HS-5 (cell line): Measurements from ENCODE around the gene SLC16A6.
A peak's percentile ranks its signal among the peaks of the same experiment; 100 is the strongest.
"Not testable (repeated sequence)": the region's sequence is repeated elsewhere in the genome, so short reads cannot be mapped to it uniquely, and the experiment has no call there.

Experiments used
- DNase-seq: peaks from one replicate; pipeline ENCODE4 v3.0.0-alpha.2; 2012; ENCODE audit warnings: low read depth

Gene SLC16A6

DNA sequence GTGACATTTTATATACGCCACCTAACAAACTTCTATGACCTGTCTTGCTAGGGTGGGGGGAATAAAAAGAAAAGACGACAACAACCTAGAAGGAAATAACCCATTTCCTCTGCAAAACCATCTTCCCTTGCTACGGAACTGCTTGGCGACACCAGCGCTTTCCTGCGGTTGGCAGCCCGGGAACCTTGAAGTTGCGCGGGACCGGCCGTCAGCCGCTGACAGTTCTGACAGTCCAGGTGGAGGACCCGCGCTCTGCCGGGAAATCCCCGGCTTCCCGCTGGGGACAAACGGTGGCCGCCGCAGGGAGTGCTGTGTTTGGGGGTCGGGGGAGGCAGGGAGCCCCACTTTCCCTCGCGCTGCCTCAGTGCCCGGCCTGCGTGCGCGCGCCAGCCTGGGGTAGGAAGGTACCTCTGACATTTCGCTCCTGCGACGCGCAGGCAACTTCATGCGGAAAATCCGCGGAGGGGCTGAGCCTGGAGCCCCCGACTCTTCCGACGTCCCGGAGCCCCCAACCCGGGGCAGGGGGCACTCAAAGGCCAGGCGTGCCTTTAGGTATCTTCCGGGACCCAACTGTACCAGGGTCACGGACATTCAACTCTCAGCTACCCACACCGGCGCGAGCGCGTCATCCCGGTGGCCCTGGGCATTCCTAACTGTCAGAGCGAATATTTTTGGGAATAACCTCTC is 516 bp downstream of the SLC16A6 start:
- no peak for DNase-seq

DNA sequence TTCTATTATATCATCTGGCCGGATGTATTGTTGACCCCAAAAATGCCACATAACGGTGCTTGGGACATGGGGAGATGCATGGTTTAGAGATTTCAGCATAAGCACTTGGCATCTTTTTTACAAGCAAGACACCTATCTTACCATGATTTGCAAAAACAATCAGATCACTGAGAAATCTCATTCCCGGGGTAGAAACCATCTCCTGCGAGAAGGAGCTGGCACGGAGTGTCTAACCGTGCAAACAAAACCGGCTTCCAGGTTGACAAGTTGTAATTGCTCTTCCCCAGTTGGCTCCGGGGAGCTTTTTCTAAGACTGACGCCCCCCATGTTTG is 1.0 kb downstream of the SLC16A6 start:
- no peak for DNase-seq

DNA sequence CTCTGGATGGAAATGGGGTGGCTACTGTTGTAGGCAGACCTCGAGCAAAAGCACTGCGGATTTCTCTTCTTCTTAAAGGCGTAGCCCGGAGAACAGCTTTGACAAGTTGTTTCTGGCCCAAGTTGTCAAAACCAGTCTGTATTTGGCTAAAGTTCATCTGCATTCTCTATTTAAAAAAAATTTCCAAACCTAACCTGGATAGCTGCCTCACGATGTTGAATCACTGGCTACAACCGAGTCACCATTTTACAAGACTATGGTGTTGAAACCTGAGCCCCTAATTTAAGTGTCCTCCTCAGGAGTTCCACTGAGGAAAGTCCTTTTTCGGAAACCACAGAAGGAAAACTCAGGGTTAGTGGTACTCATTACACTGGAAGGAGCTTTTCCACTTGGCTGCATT is 1.5 kb downstream of the SLC16A6 start:
- DNase-seq, result no peak

DNA sequence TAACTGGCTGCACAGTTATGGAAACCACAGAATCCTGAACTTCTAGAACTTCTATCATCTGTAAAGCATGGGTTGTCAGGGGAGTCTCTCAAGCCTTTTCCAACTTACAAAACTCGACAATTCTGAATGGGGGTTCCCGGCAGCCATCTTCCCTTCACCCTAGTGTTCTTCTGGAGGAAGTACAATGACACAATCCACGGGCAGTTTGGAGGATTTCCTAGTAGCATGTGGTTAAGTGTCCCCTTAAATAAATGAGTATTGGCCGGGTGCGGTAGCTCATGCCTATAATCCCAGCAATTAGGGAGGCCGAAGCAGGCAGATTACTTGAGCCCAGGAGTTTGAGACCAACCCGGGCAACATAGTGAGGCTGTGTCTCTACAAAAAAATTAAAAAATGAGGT is 2.1 kb downstream of the SLC16A6 start:
- no peak for DNase-seq

DNA sequence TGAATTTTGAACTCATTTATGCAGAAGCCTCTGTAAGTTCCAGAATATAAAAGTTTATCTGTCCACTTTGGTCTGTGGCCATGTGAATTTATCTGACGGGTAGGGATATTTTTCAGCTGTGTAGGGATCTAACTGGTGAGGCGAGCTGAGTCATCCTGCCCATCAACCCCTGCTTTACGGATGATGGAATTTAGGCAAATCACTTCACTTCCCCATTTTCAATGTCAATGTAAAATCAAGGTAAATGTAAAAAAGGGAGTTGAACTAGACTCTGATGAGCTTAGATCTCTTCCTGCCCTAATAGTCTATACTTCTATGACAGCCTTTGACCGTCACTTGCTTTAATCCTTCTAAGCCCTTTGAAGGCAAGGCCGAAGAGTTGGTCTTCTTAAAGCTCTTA is 2.6 kb downstream of the SLC16A6 start:
- DNase-seq, result no peak

DNA sequence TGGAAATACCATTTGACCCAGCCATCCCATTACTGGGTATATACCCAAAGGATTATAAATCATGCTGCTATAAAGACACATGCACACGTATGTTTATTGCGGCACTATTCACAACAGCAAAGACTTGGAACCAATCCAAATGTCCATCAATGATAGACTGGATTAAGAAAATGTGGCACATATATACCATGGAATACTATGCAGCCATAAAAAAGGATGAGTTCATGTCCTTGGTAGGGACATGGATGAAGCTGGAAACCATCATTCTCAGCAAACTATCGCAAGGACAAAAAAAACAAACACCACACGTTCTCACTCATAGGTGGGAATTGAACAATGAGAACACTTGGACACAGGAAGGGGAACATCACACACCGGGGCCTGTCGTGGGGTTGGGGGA is 9.0 kb downstream of the SLC16A6 start:
- not testable (repeated sequence) for DNase-seq

DNA sequence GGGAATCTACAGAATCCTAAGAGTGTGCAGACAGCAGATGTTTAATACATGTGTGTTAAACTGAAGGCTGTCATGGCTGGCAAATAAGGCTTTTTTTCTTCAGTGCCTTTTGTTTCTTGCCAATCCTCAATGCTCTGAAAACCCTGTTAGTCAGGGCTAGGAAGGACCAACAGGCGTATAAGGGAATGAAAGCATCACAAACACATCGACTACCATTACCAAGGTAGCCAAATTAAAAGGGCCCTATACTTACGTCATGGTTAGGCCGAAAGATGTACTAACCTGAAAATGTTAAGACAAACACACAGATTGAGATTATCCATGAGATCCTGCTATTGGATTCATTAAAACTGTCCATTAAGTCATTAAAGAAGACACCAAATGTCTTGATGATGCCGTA is 13.1 kb downstream of the SLC16A6 start:
- no peak for DNase-seq

DNA sequence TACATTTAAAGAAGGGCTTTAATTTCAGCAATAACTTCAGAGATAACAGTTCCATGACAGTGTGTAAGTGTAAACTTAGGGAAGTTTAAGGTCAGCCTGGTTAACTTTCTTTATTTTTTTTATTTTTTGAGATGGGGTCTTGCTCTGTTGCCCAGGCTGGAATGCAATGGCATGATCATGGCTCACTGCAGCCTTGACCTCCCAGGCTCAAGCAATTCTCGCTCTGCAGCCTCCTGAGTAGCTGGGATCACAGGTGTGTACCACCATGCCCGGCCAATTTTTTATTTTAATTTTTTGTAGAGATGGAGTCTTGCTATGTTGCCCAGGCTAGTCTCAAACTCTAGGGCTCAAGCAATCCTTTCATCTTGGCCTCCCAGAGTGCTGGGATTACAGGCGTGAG is 14.6 kb downstream of the SLC16A6 start:
- not testable (repeated sequence) for DNase-seq

DNA sequence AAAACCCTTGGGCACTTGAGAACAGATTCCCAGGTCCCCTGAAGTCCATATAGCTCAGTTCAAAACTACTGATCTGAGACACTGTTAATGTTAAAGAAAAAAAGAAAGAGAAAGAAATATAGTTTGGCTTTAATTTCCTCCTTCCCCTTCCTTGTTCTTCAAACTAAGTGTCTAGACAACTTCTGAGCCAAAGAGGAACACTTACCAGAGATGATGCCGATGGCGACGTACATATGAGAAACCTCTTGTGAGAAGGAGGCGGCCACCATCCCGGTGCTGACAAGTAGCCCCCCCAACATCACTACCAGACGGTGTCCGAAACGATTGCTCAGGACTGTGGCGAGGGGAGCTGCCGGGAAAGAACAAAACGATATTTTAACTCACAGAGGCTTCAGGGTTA is 17.2 kb downstream of the SLC16A6 start:
- DNase-seq, result no peak

DNA sequence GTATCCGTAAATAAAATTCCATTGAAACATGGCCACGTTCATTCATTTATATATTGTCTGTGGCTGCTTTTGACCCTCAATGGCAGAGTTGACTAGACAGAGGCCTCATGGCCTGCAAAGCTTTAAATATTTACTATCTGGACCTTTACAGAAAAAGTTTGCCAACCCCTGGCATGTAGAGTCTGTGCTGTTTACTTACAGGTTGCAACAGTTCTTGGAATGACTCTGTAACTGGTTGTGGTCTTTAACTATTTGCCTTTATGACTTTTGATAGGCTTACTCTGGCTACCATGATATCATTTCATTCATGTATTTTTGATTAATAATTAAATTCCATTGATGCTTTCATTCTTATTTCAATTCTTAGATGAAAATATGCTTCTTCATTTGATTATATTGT is 25.1 kb downstream of the SLC16A6 start:
- DNase-seq, result not testable (repeated sequence)

DNA sequence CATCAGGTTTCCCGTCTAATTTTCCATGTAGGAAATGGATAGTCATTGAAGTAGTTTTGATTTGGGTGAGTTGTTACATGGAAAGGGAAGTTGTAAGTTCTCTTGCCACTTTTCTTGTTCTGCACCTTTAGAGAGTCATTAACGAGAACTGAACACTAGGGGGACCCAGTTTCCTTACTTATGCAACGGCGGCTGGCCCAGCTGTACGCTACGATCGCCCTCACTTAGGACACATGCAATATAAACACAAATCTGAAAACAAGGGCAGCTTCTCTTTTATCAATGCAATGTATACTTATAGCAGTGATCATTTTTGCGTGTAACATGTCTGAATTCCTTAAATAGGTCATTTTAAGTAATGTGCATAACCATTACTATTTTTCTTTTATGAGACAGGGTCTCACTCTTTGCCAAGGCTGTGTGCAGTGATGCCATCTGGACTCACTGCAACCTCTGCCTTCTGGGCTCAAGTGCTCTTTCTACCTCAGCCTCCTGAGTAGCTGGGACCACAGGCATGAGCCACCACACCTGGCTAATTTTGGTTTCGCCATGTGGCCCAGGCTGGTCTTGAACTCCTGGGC is 27.7 kb downstream of the SLC16A6 start:
- DNase-seq, result peak; percentile 9

DNA sequence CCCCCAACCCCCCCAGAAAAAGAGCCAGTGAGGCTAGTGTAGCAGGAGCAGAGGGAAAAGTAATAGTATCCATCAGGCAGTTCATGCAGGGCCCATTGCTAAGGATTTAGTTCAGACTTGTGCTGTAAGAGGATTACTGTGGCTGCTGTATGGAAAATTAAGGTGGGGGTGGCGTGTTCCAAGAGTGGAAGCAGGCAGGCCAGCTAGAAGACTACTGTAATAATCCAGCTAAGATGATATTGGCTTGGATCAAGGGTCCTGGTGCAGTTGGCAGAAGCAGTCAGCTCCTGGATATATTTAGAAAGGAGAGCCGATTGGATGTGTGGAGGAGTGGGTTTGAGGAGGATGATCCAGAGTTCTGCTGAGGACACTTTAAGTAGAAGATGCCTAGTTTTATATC is 28.5 kb downstream of the SLC16A6 start:
- not testable (repeated sequence) for DNase-seq

DNA sequence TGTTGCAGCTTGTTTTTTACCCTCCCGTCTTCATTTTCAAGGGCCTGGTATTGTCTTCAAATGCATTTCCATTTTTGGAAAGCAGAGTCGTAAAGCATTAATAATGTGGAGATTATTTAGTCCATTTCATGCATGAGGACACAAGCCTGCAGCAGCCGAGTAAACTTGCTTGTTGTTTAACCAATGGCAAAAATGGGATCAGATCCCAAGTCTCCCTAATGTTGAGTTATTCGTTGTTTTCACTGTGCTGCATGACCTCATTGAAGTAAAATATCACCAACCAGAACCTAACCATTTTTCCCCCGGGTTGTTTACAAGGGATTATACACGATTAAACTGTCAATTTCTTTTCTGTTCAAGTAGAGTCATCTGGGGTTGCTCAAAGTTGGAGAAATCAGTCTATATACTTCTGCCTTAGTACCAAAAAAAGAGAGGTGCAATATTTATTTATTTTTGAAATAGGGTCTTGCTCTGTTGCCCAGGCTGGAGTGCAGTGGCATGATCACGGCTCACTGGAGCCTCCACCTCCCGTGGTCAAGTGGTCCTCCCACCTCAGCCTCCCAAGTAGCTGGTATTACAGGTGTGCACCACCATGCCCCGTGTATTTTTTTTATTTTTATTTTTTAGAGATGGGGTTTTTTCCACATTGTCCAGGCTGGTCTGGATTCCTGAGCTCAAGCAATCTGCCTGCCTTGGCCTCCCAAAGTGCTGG is 30.7 kb downstream of the SLC16A6 start:
- DNase-seq, result no peak

DNA sequence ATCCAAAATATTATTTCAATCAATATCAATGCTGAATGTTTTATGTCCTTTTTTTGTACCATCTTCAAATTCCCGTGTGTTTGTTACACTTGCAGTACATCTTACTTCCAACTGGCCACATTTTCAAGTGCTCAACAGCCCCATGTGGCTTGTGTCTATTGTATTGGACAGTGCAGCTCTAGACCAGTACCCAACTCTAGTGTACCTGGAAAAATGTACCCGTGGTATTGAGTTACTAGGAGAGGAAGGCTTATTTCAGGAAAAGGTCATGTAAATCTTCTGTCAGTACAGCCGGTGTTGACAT is 31.3 kb downstream of the SLC16A6 start:
- DNase-seq, result not testable (repeated sequence)

DNA sequence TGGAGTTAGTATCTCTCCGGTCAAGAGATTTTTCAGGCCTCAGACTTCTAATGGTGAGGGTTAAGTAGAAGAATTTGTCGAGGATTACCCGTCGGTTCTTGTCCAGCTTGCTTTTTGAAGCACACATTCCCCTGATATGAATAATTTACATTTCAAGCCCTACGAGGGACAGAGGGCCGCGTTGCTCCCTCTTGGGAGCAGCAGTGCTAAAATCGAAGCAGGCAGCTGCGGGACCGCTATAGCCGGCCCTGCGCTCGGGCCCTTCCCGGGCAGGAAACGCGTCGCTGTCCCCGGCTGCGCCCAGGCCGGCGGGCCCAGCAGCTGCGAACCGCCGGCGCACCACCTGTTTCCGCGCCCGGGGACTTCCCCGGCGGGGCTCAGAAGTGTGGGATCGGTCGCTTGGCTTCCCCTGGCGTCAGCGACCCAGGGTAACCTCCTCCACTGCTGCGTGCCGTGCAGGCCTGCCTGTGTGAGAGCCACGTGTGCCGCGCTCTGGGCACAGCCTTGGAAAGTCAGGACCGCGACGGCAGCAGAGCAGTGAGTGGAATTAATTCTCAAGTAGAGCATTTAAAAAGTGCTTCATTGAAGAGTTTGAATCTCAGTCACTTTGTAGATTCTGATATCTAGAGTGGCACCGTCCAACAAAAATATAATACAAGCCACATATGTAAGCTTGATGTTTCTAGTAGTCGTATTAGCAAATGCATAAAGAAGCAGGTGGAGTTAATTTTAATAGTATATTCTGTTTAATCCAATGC is 31.9 kb downstream of the SLC16A6 start:
- not testable (repeated sequence) for DNase-seq

DNA sequence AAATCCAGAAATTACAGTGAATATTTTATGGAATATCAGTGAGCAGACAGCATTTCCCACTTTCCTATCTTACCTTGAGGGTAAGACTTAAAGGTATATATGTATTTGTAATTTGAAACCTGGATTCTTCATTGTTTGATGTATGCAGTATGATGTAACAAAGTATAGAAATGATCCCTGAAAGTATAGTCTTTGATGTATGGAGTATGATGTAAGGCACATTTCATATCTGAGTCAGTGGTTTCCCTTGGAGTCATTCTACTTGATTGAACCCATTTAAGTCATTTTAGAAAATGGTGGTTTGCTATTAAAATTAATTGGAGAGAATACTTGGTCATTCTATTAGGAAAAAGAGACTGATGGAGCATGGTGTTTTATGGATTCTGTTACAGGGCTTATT is 33.0 kb downstream of the SLC16A6 start:
- DNase-seq, result no peak

DNA sequence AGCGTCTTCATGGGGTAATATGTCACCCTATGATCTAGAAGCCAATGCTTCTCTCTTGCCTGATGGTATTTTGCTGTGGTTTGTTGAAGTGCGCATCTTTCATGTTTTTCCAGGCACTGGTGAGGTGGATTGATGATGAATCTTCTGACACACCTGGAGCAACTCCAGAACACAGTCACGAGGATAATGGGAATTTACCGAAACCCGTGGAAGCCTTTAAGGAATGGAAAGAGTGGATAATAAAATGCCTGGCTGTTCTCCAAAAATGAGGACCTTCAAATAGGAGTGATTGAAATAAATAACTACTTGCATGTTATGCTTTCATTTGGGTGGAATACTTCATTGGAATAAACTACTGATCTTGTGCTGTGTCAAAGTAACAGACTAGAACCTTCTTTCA is 34.2 kb downstream of the SLC16A6 start:
- DNase-seq, result not testable (repeated sequence)

DNA sequence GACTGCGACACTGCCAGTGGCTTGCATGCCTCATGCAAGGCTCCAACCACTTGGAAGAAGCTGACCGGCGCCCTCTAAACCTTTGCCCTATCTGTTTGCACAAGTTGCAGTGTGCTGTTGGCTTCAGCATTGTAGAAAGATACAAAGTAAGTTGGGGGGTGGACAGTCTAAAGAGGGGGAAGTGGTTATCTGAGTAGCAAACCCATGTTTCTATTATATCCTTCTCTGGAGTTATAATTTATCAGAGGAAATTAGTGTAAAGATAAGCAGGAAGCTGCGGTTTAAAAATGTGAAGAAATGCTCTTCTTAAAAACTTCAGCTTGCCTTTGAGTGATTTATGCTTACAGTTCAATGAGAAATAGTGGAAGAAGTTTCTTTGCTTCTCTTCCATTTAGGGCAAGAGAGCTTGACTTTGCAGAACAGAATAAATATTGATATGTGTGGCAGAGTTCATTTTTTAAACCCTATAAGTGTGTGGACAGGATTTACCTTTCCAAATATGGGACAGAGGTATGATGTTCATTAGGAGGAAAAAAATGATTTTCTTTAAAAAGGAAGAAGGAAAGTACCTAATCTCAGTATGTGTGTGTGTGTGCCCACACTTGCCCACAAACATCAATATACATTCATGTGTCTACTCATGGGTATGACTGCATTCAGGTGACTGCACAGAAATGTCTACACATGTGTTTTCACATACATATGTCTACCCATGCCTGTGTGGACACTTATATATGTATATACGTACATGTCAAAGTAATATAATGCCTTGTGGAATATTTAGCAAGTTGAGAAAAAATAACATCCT is 35.0 kb downstream of the SLC16A6 start:
- DNase-seq, result no peak

DNA sequence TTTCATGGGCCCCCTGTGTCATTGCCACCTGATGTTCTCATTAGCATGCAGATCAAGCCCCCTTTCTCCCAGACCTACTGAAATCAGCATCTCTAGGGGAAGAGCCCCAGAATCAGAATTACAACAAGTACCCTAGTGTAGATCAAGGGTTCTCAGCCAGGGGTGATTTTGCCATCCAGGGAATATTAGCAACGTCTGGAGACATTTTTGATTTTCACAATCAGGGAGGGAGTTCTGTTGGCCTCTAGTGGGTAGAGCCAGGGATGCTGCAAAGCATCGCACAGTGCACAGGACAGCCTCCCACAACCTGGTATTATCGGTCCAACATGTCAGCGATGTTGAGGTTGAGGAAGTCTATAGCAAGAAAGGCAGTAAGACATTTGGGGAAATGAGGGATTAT is 35.8 kb downstream of the SLC16A6 start:
- DNase-seq, result no peak

DNA sequence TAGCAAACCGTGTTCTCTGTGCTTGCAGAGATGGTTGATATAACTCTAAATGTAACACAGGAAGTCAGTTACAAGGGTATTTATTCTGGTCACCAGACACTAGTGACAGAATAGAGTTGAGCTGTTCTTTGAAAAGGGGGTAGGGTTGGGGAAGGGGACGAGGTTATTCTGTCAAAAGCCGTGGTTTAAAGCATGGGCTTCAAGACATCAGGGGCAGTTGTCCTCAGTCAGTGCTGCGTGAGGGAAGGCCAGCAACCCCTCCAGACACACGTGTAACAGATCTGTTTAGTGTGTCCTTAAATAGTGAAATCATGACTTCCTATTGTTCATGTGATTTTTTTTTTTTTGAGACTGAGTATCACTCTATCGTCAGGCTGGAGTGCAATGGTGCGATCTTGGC is 37.5 kb downstream of the SLC16A6 start:
- not testable (repeated sequence) for DNase-seq

DNA sequence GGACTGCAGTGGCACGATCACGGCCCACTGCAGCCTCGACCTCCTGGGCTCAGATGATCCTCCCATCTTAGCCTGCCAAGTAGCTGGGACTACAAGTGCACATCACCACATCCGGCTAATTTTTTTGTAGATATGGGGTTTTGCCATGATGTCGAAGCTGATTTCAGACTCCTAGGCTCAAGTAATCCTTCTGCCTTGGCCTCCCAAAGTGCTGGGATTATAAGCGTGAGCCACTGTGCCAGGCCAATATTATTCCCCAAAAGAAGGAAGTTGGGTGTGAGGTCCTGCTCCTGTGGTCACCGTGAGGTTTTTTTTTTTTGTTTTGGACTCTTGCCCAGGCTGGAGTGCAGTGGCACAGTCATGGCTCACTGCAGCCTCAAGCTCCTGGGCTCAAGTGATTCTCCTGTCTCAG is 41.6 kb downstream of the SLC16A6 start:
- DNase-seq, result no peak

DNA sequence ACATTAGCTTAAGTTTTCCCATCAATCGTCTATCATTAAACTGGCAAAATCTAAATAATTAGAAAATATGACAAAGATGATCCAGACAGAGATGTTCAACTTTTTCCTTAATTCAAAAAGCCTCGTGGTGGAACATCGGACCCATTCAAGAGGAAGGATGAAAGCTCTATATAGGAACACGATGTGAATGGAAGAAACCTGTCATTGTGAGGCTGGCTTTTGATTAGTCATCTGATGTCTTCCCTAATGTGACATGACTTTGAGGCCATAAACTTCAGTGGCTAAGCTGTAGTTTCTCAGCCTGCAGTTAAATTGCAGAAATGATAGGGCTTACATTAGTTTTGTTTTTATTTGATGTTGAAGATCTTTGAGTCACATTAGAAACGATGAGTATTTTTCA is 42.0 kb downstream of the SLC16A6 start:
- DNase-seq, result no peak
